KBM-7 (cell line): Measurements from ENCODE around the gene SNX24.

Source experiments
- DNase-seq: peaks from one replicate; pipeline ENCODE4 v3.0.0-alpha.2; 2015
- in situ Hi-C: fragments of 300-500 bp; cut with MboI; formaldehyde crosslinking; loops from 2 replicates; pipeline ENCODE4 v1.14.3; 2020; ENCODE audit warnings: low sequenced_read_pairs, low pct_unique_long_range_greater_than_20kb, mixed read lengths

The SNX24 gene

DNA sequence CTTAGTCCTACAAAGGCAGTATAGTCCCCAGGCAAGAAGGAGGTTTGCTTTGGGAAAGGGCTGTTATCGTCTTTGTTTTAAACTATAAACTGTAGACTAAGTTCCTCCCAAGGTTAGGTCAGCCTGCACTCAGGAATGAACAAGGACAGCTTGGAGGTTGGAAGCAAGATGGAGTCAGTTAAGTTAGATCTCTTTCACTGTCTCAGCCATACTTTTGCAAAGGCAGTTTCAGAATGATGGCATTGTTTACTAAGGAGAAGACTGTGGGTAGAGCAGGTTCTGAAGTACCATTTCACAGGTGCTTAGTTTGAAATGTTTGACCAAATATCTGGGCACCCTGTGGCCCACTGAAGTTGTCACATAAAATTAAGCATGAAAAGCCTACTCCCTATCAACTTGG is 19.4 kb downstream of the SNX24 start:
- in situ Hi-C loops = no loop called here
- DNase-seq = no peak

GRCh38 chr5:122870219-122870856 is 24.9 kb downstream of the SNX24 start:
- no peak for DNase-seq
- in situ Hi-C loops = no loop called here

GRCh38 chr5:122871661-122872060 is 26.2 kb downstream of the SNX24 start:
- in situ Hi-C loops = no loop called here
- no peak for DNase-seq

GRCh38 chr5:122874179-122874875 is 28.9 kb downstream of the SNX24 start:
- no peak for DNase-seq
- in situ Hi-C loops = no loop called here

DNA sequence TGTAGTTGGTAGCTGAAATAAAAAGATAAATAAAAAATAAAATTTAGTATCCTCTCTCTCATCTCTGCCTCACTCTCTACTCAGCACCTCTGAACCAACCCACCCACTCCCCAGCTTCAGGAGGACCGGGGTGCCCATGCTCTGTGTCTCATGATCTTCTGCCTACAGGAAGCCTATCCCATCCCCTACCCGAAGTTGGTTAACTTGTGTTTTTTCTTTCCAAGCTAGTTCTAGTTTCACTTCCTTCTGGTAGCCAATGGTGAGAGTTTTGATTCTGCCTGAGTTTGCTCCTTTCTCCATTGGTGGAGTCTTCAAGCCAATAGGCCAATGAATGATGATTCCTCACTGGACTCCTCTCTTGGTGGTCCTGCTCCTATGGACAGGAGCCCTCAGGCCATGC is 32.1 kb downstream of the SNX24 start:
- in situ Hi-C loops = no loop called here
- no peak for DNase-seq

DNA sequence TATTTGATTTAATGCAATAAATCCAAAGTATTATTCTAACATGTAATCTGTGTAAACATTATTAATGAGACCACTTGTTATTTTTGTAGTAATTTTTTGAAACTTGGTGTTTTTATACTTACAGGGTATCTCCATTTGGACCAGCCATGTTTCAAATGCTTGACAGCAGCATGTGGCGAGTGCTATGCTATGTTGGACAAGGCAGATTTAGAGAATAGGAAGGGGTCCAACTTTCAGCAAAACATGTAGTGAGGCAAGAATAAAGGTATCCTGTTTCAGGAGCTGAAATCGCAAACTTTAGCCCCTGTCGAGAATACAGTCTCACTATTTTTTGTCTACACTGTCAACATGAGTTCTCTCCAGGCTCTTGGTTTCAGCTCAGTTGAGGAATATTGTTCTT is 33.7 kb downstream of the SNX24 start:
- DNase-seq = no peak
- in situ Hi-C loops = no loop called here

- DNase-seq = no peak
- in situ Hi-C loops = no loop called here
Measured at GRCh38 chr5:122880170-122880689, 34.8 kb downstream of the SNX24 start.

- DNase-seq = no peak
- in situ Hi-C loops = no loop called here
Measured at GRCh38 chr5:122880749-122881148, 35.3 kb downstream of the SNX24 start.

DNA sequence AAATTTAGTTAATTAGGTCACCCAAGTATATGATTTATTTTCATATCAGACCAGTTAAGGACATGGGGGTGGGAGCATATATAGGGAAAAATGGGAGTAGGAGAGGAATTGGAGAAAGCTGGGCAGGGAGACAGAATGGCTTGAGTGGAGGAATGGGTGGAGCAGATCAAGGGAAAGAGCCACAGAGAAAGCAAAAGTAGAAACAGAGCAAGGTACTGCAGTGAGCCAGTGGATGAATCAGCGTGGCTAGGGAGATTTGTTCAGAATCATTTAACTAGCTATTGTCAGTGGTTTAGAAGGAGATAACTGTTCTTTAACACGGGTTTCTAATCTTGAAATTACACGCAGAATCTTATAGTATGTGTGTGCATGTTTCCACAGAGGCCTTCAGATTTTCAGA is 37.4 kb downstream of the SNX24 start:
- in situ Hi-C loops = no loop called here
- DNase-seq = no peak

- in situ Hi-C loops = no loop called here
- no peak for DNase-seq
Measured at GRCh38 chr5:122885045-122885517, 39.7 kb downstream of the SNX24 start.

DNA sequence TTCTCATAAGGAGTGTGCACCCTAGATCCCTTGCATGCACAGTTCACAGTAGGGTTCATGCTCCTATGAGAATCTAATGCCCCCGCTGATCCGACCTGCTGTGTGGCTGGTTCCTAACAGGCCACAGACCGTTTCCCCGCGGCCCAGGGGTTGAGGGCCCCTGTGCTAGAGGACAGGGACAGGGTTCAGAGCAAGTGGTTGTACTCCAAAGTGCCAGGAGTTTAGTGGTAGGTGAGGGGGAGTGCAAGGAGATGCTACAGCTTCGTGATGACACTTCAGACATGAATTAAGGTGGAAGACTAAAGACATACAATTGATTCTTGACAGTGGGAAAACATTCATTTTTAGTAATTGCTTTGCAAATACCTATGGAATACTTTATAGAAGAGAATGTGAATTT is 40.5 kb downstream of the SNX24 start:
- no peak for DNase-seq
- in situ Hi-C loops = no loop called here

- DNase-seq = no peak
- in situ Hi-C loops = no loop called here
Measured at GRCh38 chr5:122895141-122895540, 49.7 kb downstream of the SNX24 start.

- in situ Hi-C loops = no loop called here
- peak; percentile 28 for DNase-seq
Measured at GRCh38 chr5:122896598-122897282, 51.3 kb downstream of the SNX24 start.

DNA sequence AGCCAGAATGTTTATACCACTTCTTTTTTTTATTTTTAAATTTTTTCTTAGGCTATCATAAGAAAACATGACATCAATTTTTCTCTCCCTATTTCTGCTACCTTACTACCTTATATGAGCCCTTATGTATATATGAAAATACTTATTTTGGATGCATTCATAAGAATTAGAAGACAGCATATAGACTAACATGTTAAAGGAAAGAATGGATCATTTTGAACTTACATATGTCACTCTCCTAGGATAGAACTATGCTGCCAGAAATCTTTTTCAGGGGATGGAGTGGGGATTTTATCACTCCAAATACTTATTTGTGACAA is 51.8 kb downstream of the SNX24 start:
- in situ Hi-C loops = no loop called here
- DNase-seq = no peak

DNA sequence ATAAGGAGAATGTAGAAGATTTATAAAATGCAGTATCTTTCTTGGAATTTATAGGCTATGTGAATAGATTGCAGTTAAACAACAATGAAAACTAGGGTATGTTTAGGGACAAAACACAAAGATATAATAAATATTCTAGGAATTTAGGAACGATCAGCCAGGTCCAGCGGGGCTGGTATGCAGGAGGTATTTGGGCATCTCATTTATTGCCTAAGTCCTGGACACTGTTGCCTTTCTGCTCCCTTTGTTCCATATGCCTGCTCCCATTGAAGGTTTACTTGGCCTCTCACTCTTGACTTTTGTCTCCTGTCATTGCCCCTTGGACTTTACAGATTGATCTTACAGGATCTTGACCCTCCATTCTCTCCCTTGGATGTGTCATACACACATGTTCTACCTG is 55.9 kb downstream of the SNX24 start:
- in situ Hi-C loops = no loop called here
- DNase-seq = no peak

- in situ Hi-C loops = no loop called here
- DNase-seq = peak; percentile 39
Measured at GRCh38 chr5:122902263-122902662, 56.9 kb downstream of the SNX24 start.

DNA sequence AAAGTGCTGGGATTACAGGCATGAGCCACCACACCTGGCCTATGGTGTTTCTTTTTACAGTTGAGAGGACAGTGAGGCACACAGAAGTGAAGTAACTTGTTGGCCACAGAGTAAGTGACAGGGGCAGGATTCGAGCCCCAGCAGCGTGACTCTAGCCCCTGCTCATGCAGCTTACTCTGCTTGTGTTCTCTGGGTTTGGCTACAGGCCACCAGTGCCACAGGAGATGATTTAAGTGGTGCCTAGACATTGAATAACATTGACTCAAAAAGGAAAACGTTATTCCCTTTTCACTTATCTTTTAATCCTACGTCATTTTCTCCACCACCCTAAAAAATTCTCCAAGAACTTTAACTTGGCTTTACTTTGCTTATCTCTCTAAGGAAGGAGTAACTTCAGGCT is 61.4 kb downstream of the SNX24 start:
- DNase-seq = no peak
- in situ Hi-C loops = no loop called here

GRCh38 chr5:122907276-122907675 is 61.9 kb downstream of the SNX24 start:
- no peak for DNase-seq
- in situ Hi-C loops = no loop called here

GRCh38 chr5:122908108-122908507 is 62.7 kb downstream of the SNX24 start:
- DNase-seq = no peak
- in situ Hi-C loops = no loop called here

DNA sequence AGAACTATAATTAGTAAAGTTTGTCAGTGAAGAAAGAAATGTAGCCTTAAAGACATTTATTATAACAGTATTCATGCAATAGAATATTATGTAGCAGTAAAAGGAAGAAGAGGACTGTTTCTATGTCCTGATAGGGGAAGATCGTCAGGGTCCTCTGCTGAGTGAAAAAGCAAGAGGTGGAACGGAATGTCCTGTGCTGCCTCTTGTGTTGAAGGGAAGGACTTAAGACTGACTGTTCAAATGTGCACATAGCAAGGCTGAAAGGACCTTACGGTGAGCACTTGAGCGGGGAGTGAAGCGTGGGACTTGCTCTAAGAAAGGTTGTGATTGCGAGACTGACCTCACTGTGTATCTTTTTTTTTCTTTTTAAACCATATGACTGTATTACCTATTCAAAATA is 63.2 kb downstream of the SNX24 start:
- in situ Hi-C loops = no loop called here
- no peak for DNase-seq
